GM12872 (cell line): ENCODE measurements around the gene ACOXL.

Source experiments
- TF ChIP-seq, protein P1 (sequence below): IDR thresholded peaks from 3 replicates; pipeline ENCODE4 v1.5.1; 2011; ENCODE audit warnings: low read depth, mild to moderate bottlenecking, low read length, moderate library complexity; ENCODE audit not compliant: insufficient read depth

ACOXL gene

GRCh38 chr2:111005307-111005706 is 272.9 kb downstream of the ACOXL start:
- TF ChIP-seq, protein P1, sequence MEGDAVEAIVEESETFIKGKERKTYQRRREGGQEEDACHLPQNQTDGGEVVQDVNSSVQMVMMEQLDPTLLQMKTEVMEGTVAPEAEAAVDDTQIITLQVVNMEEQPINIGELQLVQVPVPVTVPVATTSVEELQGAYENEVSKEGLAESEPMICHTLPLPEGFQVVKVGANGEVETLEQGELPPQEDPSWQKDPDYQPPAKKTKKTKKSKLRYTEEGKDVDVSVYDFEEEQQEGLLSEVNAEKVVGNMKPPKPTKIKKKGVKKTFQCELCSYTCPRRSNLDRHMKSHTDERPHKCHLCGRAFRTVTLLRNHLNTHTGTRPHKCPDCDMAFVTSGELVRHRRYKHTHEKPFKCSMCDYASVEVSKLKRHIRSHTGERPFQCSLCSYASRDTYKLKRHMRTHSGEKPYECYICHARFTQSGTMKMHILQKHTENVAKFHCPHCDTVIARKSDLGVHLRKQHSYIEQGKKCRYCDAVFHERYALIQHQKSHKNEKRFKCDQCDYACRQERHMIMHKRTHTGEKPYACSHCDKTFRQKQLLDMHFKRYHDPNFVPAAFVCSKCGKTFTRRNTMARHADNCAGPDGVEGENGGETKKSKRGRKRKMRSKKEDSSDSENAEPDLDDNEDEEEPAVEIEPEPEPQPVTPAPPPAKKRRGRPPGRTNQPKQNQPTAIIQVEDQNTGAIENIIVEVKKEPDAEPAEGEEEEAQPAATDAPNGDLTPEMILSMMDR, result no peak

DNA sequence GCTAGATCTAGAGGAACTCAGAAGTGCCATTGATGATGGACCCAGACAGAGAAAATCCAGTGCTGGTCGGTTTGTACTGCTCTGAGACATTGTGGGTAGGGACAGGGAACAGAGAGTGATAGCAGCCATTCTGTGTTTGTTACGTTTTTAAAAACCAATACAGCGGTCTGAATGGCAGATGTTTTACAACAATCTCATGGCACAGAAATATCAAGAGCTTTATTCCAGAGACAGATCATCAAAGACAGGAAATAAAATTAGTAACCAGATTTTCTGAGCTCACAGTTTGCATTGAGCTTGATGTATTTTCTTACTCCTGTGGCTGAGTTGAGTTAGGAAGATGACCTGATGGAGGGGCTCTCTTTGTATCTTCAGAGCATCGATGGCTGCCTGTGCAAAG is 273.4 kb downstream of the ACOXL start:
- TF ChIP-seq, protein P1, result no peak

DNA sequence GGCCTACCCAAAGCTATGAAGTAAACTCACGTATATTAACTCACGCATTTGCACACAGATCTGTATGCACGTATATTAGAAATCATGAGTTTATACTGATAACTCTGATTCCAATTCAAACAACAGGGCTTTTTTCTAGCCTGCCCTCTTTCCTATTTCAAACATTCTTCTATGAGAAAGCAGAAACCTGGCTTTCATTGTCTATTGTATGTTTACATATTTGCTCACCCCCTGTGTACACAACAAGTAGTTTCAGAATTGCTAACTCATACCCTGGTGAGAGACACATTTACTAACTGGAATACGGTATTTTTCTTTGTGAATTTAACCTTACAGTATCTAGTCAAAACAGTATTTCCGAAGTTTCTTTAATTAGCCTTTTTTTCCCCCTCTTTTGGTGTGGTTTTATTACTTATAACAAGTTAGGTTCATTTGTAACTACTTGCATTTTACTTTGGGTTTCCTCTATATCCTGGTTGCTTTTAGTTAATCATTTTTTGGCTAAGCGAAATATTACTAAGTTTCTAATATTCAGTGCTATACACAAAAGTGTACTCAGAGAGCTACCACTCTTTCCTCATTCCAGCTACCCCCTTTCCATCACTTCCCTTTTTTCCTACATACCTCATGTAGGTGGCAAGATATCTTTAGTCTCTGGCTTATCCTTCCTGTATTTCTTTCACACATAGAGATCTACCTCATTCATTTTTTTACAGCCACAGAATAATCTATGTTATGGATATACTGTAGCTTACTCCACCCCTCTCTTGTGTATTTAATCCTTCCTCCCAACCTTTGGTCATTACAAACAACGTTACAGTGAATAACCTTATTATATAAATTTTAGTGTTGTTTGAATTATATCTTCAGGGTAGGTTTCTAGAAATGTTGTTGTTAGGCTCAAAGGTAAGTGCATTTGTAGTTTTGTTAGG is 275.6 kb downstream of the ACOXL start:
- TF ChIP-seq, protein P1, result no peak

GRCh38 chr2:111011218-111011617 is 278.8 kb downstream of the ACOXL start:
- TF ChIP-seq, protein P1, result no peak

GRCh38 chr2:111015283-111015995 is 283.1 kb downstream of the ACOXL start:
- TF ChIP-seq, protein P1, result no peak

DNA sequence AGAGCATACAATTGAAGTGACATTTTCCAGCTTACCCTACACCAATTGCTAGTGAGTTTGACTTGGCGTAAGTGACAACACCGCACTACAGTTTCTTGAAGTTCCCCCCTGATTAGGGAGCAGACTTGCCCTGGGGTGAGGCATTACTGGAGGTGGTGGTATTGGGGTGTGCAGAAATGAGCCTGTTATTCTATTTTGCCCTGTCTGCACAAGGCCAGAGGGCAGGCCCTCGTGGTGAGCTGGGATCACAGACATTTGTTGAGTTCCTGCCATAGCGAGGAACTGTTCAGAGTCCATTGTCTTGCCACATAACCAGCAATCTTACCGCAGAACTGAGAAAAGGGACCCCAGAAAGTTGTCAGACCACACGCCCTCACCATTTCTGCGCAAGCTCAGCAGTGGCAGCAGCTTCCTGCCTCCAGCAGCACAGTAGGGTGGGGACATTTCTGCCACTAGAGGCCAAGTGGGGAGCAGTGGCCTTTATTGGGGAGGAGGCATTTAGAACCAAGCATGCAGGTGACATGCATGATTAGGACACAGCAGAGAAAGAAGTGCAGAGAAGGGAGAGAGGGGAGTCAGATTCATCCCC is 284.8 kb downstream of the ACOXL start:
- TF ChIP-seq, protein P1, result no peak

DNA sequence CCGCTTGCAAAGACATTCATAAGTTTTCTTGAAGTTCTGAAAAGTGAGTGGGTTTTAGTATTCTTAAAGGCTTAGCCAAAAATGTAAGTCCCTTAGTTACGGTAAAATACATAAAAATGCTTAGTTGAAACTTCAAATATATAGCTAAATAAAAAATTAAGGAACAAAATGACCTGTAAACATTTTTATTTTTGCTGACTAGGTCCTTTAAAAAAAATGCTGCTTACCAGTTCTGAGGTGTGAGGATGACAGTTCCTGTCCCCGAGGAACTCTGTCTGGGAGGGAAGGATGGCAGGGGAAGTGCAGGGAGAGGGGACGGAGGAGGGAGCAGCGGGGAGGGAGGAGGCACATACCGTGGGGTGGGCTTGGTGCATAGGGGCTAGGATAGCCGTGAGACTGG is 285.5 kb downstream of the ACOXL start:
- TF ChIP-seq, protein P1, result no peak
